Measurements from ENCODE around the gene TBRG1. TPM values are rescaled to one million over a fixed set of nuclear protein-coding genes. Genes with fewer than 3 reads are reported as not detected.

The TBRG1 gene
- polyA plus RNA-seq, 3 donors: 39.7 to 84.7 (median 43.5) TPM

DNA sequence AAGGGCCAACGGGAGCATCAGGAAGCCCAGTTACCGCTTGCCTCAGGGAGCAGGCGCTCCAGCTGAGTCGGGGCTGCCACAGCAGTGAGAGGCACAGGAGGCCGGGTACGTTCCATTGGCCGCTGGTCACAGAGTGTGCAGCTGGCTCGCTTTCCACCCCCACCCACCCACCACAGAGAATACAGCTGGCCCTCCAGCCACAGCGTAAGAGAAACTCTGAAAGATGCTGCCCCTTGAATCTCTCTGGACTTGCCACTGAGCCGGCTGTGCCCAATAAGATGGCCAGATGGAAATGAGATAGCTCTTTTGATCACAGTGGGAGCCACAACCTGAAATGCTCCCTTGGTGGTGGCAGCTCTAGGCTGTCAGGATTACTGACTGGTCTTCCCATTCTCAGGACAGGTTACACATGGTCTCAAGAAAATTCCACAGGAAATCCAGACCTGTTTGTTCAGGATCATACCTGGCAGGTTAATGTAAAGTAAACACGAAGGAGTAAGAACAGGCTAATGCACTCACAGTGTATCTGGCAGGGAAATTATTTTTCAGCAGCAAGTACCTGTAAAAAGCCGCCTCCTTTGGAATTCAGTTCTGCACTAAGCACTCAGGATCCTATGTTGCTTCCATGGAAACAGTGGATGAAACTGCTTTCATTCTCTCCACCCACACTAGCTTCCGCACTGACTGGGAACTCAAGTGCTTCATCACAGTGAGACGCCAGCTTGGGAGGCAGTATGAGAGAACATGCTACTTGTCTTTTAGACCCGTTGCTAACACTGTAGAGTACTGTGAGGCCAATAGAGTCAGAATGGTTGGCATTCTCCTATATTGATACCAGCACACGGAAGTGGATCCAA, 34.3 kb downstream of the TBRG1 start:
- Histone ChIP-seq H3K36me3 (replicated peaks in 1 of 2; ENCODE audit: control insufficient read depth in 1 of 2, insufficient read depth in 2 of 2, low read length in 2 of 2) (no peaks in the 10 kb centered on the region), H4K20me1 (ENCODE audit: insufficient read depth, low read length) (no peaks in the 10 kb centered on the region), H3K9ac (ENCODE audit: insufficient read depth, low read length, poor library complexity, severe bottlenecking) (no peak overlapping the region), H3K27ac (ENCODE audit: low read depth in 1 of 2, low read length in 2 of 2) (no peak overlapping the region), H3K79me2 (ENCODE audit: insufficient read depth, low read length) (no peaks in the 10 kb centered on the region), H3K4me1 (ENCODE audit: control insufficient read depth in 1 of 2, insufficient read depth in 2 of 2, low read length in 2 of 2) (no peaks in the 10 kb centered on the region), H3K9me3 (replicated peaks in 1 of 2; ENCODE audit: control insufficient read depth in 1 of 2, insufficient read depth in 1 of 2, low read length in 2 of 2) (no peaks in the 10 kb centered on the region), H3K4me2 (replicated peaks; ENCODE audit: extremely low read depth, low read length, poor library complexity, severe bottlenecking) (no peak overlapping the region), H3K4me3 (replicated peaks in 1 of 3; ENCODE audit: low read depth in 2 of 3, low read length in 3 of 3) (no peak overlapping the region), H3K27me3 (ENCODE audit: control insufficient read depth in 2 of 2, insufficient read depth in 2 of 2, low read length in 2 of 2) (no peaks in the 10 kb centered on the region), H2AFZ (ENCODE audit: insufficient read depth, low read depth, low read length, poor library complexity, severe bottlenecking) (no peak overlapping the region)
- DNase-seq: no peak
- intact Hi-C loops (cut with micrococcal nuclease): no loop called here
- H3K9me3 Mint-ChIP-seq: no peaks in the 10 kb centered on the region
- peak overlapping the region in 1 of 7 donors; percentile 13 for H3K27ac Mint-ChIP-seq
- 93% methylated on average over 3 of the region's 16 CpGs for WGBS (ENCODE audit: insufficient coverage)
- H3K4me1 Mint-ChIP-seq: no peaks in the 10 kb centered on the region
- H3K36me3 Mint-ChIP-seq: peaks cover 0 to 5% of the 10 kb centered on the region in 2 donors
- no peak overlapping the region for H3K4me3 Mint-ChIP-seq
- TF ChIP-seq, protein P1, sequence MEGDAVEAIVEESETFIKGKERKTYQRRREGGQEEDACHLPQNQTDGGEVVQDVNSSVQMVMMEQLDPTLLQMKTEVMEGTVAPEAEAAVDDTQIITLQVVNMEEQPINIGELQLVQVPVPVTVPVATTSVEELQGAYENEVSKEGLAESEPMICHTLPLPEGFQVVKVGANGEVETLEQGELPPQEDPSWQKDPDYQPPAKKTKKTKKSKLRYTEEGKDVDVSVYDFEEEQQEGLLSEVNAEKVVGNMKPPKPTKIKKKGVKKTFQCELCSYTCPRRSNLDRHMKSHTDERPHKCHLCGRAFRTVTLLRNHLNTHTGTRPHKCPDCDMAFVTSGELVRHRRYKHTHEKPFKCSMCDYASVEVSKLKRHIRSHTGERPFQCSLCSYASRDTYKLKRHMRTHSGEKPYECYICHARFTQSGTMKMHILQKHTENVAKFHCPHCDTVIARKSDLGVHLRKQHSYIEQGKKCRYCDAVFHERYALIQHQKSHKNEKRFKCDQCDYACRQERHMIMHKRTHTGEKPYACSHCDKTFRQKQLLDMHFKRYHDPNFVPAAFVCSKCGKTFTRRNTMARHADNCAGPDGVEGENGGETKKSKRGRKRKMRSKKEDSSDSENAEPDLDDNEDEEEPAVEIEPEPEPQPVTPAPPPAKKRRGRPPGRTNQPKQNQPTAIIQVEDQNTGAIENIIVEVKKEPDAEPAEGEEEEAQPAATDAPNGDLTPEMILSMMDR (IDR thresholded peaks at IDR 0.05): no peak
- H3K27me3 Mint-ChIP-seq (ENCODE audit: low read depth in 3 of 3): peaks cover 0 to 3% (median 0%) of the 10 kb centered on the region in 3 donors

DNA sequence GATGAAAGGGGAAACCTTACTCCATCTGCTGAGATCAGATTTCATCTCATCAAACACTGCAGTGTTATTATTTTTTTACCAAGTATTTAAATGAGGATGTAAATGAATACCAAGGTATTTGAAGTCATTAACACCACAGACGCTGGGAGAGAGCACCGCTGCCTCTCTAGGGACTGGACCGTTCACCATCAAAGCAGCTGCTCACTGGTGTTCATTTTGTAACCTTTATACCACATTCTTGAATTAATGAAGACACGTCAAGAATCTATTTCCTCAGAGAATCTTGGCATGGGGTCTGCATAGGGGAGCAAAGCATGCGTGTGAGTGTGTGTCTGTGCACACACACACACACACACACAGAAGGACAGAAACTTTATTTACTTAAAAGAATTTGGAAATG, 35.2 kb downstream of the TBRG1 start:
- no peaks in the 10 kb centered on the region for H3K27me3 ChIP-seq (ENCODE audit: control insufficient read depth in 2 of 2, insufficient read depth in 2 of 2, low read length in 2 of 2)
- H3K4me3 ChIP-seq (replicated peaks in 1 of 3; ENCODE audit: low read depth in 2 of 3, low read length in 3 of 3): no peak overlapping the region
- Mint-ChIP-seq H3K27me3 (ENCODE audit: low read depth in 3 of 3) (peaks cover 0 to 2% (median 0%) of the 10 kb centered on the region in 3 donors), H3K36me3 (peaks cover 0 to 5% of the 10 kb centered on the region in 2 donors), H3K4me1 (no peaks in the 10 kb centered on the region), H3K4me3 (no peak overlapping the region), H3K9me3 (no peaks in the 10 kb centered on the region), H3K27ac (no peak overlapping the region)
- no peak overlapping the region for H3K27ac ChIP-seq (ENCODE audit: low read depth in 1 of 2, low read length in 2 of 2)
- H4K20me1 ChIP-seq (ENCODE audit: insufficient read depth, low read length): no peaks in the 10 kb centered on the region
- no CpG with 5 or more reads among the region's 5 CpGs for WGBS (ENCODE audit: insufficient coverage)
- H3K9me3 ChIP-seq (replicated peaks in 1 of 2; ENCODE audit: control insufficient read depth in 1 of 2, insufficient read depth in 1 of 2, low read length in 2 of 2): no peaks in the 10 kb centered on the region
- no peaks in the 10 kb centered on the region for H3K79me2 ChIP-seq (ENCODE audit: insufficient read depth, low read length)
- no peaks in the 10 kb centered on the region for H3K36me3 ChIP-seq (replicated peaks in 1 of 2; ENCODE audit: control insufficient read depth in 1 of 2, insufficient read depth in 2 of 2, low read length in 2 of 2)
- H3K4me2 ChIP-seq (replicated peaks; ENCODE audit: extremely low read depth, low read length, poor library complexity, severe bottlenecking): no peak overlapping the region
- no peak for DNase-seq
- TF ChIP-seq, protein P1 (IDR thresholded peaks at IDR 0.05): no peak
- H2AFZ ChIP-seq (ENCODE audit: insufficient read depth, low read depth, low read length, poor library complexity, severe bottlenecking): no peak overlapping the region
- H3K9ac ChIP-seq (ENCODE audit: insufficient read depth, low read length, poor library complexity, severe bottlenecking): no peak overlapping the region
- intact Hi-C loops (cut with micrococcal nuclease): no loop called here
- no peaks in the 10 kb centered on the region for H3K4me1 ChIP-seq (ENCODE audit: control insufficient read depth in 1 of 2, insufficient read depth in 2 of 2, low read length in 2 of 2)
